Measurements from ENCODE around the gene DNAAF1.
"Not testable (repeated sequence)": the region's sequence is repeated elsewhere in the genome, so short reads cannot be mapped to it uniquely, and the experiment has no call there.

DNAAF1 gene

DNA sequence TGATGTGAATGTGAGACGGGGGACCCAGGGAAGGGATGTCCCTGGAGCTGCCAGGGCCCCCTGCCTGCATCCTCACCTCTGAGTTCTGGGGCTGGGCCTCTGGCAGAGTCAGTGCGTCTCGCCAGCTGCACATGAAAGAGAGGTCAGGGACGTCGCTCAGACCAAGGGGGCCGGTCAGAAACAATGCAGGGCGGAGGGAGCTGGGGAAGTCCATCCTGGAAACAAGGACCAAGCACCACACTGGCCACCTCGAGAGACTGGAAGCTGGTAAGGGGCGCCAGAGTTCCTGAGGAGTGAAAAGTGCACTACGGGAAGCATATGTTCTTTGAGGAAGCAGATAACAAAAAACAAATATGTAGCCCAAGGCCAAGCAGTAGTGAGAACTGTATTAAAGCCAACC, 39.7 kb downstream of the DNAAF1 start:
- DNase-seq (ENCODE audit: low spot score), result no peak

DNA sequence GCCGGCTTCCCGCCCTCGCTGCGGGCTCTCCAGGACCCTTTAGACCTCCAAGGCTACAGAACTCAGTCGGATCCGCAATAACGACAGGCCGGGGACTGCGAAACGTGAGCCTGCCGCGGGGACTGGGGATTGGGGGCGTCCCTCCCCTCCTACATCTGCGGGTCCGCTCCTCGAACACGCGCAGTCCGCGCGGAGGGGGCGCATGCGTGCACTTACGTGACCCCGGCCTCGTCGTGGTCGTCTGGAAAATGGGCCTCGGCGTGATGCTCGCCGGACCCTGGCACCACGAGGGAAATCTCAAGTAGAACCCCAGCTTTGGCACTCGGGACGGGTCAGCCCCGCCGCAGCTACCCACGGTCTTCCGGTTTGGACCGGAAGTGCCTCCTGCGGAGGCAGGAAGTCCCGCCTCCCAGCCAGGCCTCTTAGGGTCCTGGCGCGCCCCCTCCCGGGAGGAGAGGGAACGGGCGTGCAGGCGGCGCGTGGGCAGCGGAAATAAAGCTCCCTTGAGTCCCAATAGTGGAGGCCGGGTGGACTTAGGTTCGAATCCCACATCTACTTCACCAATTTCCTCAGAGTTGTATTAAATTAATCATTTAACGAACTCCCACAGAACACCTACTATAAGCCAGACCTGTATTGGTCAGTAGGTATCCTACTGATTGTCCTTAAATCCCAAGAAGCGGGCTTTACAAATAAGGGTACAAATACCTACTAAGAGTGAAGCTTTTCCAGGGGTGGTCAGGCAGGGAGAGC, 41.8 kb downstream of the DNAAF1 start, which contains the start of gene TAF1C:
TAF1C (minus strand) TSS at position 373 of the 753 bp plus-strand sequence. CDS start 2,069 bp downstream, outside the sequence.
- peak; percentile 96 for DNase-seq (ENCODE audit: low spot score)

GRCh38 chr16:84190731-84191388, 45.8 kb downstream of the DNAAF1 start, which contains the start of gene ADAD2:
ADAD2 (plus strand) TSS chr16:84191157; CDS start chr16:84191231, 74 bp downstream.
- DNase-seq (ENCODE audit: low spot score), result no peak

DNA sequence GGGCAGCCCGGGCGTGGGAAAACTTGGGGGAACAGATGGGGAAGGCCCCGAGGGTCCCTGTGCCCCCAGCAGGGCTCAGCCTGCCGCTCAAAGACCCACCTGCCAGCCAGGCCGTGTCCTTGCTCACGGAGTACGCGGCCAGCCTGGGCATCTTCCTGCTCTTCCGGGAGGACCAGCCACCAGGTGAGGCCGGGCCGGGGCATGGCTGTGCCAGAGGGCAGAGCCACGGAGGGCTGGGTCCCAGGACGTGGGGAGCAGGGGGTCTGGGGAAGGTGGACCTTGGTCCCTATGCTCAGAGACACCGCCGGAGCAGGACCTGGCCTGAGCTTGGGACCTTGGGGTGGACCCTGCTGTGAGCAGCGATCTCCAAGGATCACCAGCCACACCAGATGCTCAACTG, 46.4 kb downstream of the DNAAF1 start:
- no peak for DNase-seq (ENCODE audit: low spot score)

DNA sequence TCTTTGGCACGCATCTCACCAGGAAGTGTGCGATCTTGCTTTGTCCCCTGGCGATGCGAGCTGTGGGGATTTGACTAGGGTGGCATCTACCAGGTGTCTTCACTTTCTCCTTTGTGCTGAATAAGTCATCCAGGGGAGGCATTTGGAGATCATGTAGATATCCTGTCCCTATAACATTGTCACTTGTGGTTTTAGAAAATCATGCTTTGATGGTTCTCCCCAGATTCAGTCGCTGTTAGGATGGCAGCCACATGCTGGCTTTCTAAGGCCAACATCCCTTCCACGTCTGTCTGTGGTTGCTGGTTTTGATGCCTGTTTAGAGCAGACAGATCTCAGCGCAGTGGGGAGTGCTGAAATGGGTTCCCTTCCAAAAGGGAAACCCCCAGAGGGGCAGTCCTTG, 48.4 kb downstream of the DNAAF1 start:
- DNase-seq (ENCODE audit: low spot score), result no peak

GRCh38 chr16:84194018-84194417, 48.9 kb downstream of the DNAAF1 start:
- DNase-seq (ENCODE audit: low spot score), result no peak

DNA sequence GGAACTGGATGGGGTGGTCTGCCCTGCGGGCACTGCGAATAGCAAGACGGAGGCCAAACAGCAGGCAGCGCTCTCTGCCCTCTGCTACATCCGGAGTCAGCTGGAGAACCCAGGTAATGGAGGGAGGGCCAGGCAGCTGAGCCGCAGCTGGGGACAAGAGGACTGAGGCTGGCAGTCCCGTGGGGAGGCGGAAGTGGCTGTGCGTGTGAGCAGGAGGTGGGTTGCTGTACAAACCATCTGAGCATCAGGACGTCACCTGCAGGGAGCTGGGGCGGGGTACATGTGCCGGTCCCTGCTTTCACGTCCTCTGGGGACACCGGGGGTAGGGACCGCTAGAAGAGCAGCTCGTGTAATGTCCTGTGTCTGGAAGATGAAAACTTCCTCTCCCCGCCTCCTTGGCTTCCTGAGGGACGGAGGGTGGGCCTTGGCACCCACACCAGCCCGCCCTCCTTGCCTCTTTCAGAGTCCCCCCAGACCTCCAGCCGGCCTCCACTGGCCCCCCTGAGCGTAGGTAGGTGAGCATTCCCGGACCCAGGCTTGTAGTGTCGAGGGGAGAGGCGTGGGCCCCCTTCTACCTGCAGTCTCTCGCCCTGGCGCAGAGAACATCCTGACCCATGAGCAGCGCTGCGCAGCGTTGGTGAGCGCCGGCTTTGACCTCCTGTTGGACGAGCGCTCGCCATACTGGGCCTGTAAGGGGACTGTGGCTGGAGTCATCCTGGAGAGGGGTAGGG, 49.5 kb downstream of the DNAAF1 start:
- no peak for DNase-seq (ENCODE audit: low spot score)

DNA sequence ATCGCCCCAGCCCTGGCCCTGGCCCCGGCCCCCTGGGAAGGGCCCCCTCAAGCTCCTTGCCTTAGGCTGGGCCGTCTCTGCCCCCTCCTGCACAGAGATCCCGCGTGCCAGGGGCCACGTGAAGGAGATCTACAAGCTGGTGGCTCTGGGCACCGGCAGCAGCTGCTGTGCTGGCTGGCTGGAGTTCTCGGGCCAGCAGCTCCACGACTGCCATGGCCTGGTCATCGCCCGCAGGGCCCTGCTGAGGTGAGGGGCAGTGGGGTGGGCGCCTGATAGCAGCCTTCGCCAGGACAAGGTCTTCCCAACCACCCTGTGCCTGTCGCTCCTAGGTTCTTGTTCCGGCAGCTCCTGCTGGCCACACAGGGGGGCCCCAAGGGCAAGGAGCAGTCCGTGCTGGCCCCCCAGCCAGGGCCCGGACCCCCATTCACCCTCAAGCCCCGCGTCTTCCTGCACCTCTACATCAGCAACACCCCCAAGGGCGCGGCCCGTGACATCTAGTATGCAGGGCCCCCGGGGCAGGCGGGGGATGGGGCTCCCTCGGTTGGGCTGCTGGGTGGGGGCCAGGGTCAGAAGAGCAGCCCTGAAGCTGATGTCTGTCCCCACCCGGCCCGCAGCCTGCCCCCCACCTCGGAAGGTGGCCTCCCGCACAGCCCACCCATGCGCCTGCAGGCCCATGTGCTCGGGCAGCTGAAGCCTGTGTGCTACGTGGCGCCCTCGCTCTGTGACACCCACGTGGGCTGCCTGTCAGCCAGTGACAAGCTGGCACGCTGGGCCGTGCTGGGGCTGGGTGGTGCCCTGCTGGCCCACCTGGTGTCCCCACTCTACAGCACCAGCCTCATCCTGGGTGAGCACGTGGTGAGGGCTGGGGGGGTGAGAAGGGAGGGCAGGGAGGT, 50.3 kb downstream of the DNAAF1 start:
- no peak for DNase-seq (ENCODE audit: low spot score)

- DNase-seq (ENCODE audit: low spot score), result no peak
Measured at GRCh38 chr16:84196101-84196500, 51.0 kb downstream of the DNAAF1 start.

GRCh38 chr16:84196727-84197394, 51.8 kb downstream of the DNAAF1 start:
- no peak for DNase-seq (ENCODE audit: low spot score)

- DNase-seq (ENCODE audit: low spot score), result no peak
Measured at GRCh38 chr16:84197466-84198128, 52.5 kb downstream of the DNAAF1 start.

DNA sequence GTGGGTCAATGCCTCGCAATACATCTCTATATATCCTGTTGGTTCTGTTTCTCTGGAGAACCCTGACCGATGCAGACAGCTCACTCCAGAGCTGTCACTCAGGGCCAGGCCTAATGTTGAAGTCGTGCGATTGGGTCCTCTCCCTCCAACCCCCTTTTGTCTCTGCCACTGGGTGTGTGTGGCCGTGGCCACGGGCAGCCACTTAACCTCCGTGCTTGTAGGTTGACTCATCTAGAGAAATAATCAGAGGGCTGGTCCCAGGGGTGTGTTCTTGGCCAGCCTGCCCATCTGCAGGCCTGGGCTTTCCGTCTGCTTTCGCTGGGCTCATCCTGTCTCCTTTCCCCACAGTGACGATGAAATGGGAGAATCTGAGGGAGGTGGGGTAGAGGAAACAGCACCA, 53.3 kb downstream of the DNAAF1 start:
- no peak for DNase-seq (ENCODE audit: low spot score)

DNA sequence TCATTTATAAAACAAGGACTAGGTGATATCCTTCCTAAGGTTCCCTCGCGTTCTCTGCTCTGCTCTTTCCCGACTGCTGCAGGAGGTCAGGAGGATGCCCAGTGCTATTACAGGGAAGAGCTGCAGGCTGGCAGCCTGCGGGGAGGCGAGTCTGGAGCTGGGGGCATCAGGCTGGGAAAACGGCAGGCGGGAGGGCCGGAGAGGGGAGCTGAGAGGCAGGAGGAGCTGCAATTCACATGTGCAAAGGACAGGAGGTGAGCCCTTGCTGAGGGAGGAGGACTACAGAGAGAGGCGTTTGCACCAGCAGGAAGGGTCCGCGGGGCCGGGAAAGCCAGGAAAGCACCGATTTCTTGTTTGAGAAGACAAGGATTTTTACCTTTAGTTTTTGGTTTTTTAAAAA, 54.0 kb downstream of the DNAAF1 start:
- no peak for DNase-seq (ENCODE audit: low spot score)

GRCh38 chr16:84199861-84200260, 54.8 kb downstream of the DNAAF1 start:
- DNase-seq (ENCODE audit: low spot score), result no peak

- not testable (repeated sequence) for DNase-seq (ENCODE audit: low spot score)
Measured at GRCh38 chr16:84204551-84204950, 59.4 kb downstream of the DNAAF1 start.

GRCh38 chr16:84205123-84205522, 60.0 kb downstream of the DNAAF1 start:
- DNase-seq (ENCODE audit: low spot score), result not testable (repeated sequence)

DNA sequence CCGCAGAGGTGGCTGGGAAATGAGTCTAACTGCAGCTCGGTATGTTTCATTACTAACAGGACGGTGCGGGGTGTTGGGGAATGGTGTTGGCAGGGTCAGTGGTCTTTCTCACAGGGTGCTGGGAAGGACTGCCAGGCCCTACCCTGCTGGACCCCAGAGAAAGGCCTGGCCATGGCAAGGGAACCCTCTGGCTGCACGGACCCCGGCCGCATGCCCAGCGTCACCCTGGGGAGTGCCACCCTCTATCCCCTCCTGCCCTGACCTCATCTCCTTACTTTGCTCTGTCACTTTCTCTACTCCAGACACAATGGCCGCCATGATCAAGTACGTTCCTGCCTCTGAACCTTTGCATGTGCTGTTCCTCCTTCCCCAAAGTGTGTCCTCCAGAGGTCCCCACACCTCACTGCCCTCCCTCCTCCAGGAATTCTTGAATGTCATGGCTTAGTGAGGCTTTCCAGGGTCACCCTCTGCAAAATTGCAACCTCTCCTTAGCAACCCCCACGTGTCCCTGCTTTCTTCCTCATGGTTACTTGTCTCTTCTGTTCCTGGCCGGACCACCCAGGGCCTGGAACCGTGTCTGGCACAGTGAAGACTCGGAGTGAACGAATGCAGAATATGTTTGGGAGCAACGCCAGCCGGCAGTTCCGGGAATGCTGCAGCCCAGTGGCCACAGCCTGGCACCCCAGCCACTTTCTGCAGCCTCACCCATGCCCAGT, 61.0 kb downstream of the DNAAF1 start:
- DNase-seq (ENCODE audit: low spot score), result no peak

- DNase-seq (ENCODE audit: low spot score), result no peak
Measured at GRCh38 chr16:84207251-84207650, 62.1 kb downstream of the DNAAF1 start.

DNA sequence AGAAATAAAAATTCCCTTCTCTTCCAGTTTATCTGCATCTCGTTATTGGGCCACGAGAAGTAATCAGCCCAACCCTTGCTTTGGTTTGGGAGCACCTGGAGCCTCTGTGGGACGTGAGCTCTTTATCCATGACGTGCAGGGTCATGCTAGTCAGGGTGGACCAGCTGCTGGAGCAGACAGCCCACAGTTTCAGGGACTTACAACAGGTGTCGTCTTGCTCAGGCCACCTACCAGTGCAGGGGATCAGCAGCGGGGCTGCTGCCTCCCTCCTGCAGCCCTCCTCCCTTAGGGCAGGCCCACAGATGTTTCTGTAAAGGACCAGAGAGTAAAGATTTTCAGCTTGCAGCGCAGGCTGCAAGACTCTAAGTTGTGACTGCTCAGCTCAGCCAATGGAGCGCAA, 62.8 kb downstream of the DNAAF1 start:
- no peak for DNase-seq (ENCODE audit: low spot score)

DNA sequence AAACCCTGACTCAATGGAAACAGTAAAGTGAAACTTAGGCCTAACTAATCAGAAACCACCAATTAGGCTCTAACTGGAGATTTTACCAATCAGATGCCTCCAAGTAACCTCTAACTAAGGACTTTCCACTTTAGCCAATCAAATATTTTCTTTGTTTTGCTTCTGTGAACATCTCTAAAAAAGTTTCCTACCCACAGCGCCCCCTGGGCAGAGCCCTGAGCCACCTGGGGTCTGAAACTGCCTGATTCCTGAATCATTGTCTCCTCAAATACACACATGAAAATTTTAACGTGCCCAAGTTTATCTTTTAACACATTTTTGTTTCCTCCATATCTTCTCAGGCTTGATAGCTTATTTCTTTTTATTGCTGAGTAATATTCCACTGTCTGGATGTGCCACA, 64.9 kb downstream of the DNAAF1 start:
- no peak for DNase-seq (ENCODE audit: low spot score)

Data from hematopoietic multipotent progenitor cell treated with erythropoietin and hydrocortisone succinate and interleukin-3 and kit ligand, for 15 days (in vitro differentiated cells).